Mesothelial cell of epicardium (in vitro differentiated cells): Measurements from ENCODE around the gene RAP1GAP2. TPM values are rescaled to one million over a fixed set of nuclear protein-coding genes. Genes with fewer than 3 reads are reported as not detected.

Experiments
- DNase-seq, 2 experiments: peaks; one replicate each; pipeline ENCODE4 v3.0.0; 2021; ENCODE audit warnings: low spot score in 2 of 2; ENCODE audit not compliant: unreplicated experiment in 2 of 2
- H3K27ac Mint-ChIP-seq: 2 replicates; pipeline ENCODE4 v1.8.0; 2021; ENCODE audit warnings: mixed read lengths
- H3K27me3 Mint-ChIP-seq: 2 replicates; pipeline ENCODE4 v1.8.0; 2021; ENCODE audit warnings: low read depth, mixed read lengths
- H3K36me3 Mint-ChIP-seq: 2 replicates; pipeline ENCODE4 v1.8.0; 2021; ENCODE audit warnings: mixed read lengths
- H3K4me1 Mint-ChIP-seq: 2 replicates; pipeline ENCODE4 v1.8.0; 2021; ENCODE audit warnings: mixed read lengths
- H3K4me3 Mint-ChIP-seq: 2 replicates; pipeline ENCODE4 v1.8.0; 2021; ENCODE audit warnings: mild to moderate bottlenecking, moderate library complexity, mixed read lengths
- H3K9me3 Mint-ChIP-seq: 2 replicates; pipeline ENCODE4 v1.8.0; 2021; ENCODE audit warnings: mixed read lengths
- total RNA-seq: library from RNA; stranded (reverse); gene quantifications from 3 replicates; pipeline ENCODE4 v1.2.1, GENCODE V29; 2021
- TF ChIP-seq, protein P1 (sequence below): fragments of 200-600 bp; sonication (generic); IDR thresholded peaks from one replicate; pipeline ENCODE4 v1.5.0; 2021; ENCODE audit warnings: antibody characterized with exemption; ENCODE audit not compliant: unreplicated experiment

The RAP1GAP2 gene
- total RNA-seq, 1 donor from 2014 or later: 7.1 TPM

DNA sequence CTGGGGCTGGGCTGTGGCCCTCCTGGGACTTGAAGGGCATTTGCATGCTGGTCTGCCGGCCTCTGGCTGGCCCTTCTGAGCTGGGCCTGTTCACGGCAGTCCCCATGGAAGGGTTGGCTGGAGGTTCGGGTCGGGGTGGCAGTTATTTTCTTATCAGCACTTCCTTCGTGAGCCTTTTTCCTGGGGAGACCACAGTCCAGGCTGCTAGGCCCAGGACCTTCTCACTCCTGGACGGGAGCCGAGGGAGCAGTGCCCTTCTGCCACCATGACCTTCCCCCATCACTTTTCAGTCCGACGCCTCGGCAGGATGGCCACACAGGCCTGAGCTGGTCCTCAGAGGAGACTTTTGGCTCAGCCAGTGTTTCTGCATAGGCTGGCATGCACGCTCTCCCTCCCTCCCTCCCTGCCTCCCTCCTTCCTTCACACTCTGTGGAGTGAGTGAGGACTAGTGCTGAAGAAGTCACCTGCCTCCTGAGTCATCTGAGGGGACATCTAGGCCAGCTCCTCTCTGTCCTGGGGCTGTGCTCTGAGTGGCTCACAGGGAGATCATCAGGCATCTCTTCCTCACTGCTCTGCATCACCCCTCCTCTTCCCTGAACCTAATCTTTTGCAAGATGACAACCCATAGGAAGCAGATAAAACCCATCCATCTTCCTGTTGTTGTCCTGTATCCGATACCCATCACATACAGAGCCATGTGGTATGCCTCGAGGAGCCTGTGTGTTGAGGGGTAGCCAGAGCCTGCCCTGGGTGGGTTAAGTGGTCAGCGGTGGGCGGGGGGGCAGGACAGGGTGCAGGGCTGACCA is 109.7 kb downstream of the RAP1GAP2 start:
- no peaks in the 10 kb centered on the region for H3K36me3 Mint-ChIP-seq
- no peak overlapping the region for H3K27ac Mint-ChIP-seq
- no peaks in the 10 kb centered on the region for H3K27me3 Mint-ChIP-seq
- H3K9me3 Mint-ChIP-seq: peaks cover 4% of the 10 kb centered on the region
- no peak overlapping the region for H3K4me3 Mint-ChIP-seq
- TF ChIP-seq, protein P1, sequence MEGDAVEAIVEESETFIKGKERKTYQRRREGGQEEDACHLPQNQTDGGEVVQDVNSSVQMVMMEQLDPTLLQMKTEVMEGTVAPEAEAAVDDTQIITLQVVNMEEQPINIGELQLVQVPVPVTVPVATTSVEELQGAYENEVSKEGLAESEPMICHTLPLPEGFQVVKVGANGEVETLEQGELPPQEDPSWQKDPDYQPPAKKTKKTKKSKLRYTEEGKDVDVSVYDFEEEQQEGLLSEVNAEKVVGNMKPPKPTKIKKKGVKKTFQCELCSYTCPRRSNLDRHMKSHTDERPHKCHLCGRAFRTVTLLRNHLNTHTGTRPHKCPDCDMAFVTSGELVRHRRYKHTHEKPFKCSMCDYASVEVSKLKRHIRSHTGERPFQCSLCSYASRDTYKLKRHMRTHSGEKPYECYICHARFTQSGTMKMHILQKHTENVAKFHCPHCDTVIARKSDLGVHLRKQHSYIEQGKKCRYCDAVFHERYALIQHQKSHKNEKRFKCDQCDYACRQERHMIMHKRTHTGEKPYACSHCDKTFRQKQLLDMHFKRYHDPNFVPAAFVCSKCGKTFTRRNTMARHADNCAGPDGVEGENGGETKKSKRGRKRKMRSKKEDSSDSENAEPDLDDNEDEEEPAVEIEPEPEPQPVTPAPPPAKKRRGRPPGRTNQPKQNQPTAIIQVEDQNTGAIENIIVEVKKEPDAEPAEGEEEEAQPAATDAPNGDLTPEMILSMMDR: no peak
- peaks cover 21% of the 10 kb centered on the region for H3K4me1 Mint-ChIP-seq
- no peak for DNase-seq

DNA sequence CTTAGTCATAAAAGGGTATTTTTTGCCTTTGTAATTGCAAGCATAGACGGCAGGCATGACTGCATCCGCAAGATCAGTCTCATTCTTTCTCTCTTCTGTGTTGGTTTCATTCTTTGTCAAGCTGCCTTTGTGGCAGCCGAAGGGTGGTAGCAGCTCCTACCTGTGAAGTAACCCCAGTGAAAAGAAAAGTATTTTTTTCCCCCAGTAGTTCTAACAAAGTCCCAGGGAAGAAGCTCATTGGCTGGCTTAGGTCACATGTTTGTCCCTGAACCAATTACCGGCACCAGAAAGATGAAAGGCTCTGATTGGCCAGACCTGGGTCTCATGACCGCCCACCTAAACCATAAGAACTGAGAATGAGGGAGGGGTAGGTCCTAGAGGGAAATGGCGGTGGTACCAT is 110.7 kb downstream of the RAP1GAP2 start:
- no peak for DNase-seq
- Mint-ChIP-seq H3K9me3 (peaks cover 4% of the 10 kb centered on the region), H3K27ac (no peak overlapping the region), H3K36me3 (no peaks in the 10 kb centered on the region), H3K4me3 (no peak overlapping the region), H3K27me3 (no peaks in the 10 kb centered on the region), H3K4me1 (peaks cover 21% of the 10 kb centered on the region)
- TF ChIP-seq, protein P1: no peak

DNA sequence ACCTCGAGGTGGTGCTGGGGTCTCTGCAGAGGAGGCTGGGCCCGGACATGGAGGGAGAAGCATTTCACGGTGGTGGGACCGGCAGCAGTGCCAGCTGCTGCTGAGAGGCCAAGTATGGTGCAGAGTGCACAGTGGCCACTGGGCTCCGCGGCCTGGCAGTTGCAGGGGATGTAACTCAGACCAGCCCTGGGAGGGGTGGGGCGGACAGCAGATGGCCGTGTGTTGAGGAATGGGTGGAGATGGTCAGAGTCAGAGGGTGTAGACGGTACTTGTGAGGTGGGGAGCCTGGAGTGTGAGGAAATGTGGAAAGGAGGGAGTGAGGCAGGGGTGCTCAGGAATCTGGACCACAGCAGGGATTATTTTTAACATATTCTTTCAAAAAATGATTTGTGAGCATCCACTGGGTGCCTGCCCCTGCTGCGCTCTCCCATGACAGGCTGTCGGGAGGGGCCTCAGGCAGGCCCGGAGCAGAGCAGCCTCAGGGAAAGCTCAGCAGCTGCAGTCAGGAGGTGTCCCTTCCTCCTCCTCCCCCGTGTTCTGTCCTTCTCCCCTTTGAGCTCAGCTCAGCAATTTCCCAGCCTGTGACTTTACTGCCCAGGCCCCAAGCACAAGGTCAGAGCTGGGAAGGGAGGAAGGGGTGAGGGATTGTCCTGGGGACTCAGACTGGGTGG is 113.1 kb downstream of the RAP1GAP2 start:
- H3K27me3 Mint-ChIP-seq: no peaks in the 10 kb centered on the region
- peaks cover 21% of the 10 kb centered on the region for H3K4me1 Mint-ChIP-seq
- H3K9me3 Mint-ChIP-seq: peaks cover 4% of the 10 kb centered on the region
- TF ChIP-seq, protein P1: no peak
- no peak overlapping the region for H3K4me3 Mint-ChIP-seq
- no peak overlapping the region for H3K27ac Mint-ChIP-seq
- no peaks in the 10 kb centered on the region for H3K36me3 Mint-ChIP-seq
- DNase-seq: no peak

DNA sequence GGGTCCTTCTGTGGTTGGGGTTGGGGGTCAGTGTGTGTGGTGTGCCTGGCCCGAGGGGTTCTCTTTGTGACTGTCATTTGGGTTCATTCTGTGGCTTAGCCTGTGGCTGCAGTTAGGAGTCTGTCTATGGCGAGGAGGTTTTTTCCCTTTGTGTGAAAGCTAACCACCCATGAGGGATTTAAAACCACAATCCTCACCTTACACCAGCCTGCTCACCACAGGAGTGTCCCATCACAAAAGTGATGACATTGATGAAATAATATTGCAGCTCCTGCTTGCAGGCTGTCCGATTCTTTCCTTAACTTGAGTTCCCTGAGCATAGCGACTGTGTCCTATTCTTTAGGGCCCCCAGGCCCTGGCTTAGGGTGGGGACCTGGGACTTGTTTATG is 113.6 kb downstream of the RAP1GAP2 start:
- no peak overlapping the region for H3K4me3 Mint-ChIP-seq
- H3K27ac Mint-ChIP-seq: no peak overlapping the region
- TF ChIP-seq, protein P1: no peak
- H3K36me3 Mint-ChIP-seq: no peaks in the 10 kb centered on the region
- DNase-seq: no peak
- H3K9me3 Mint-ChIP-seq: peaks cover 4% of the 10 kb centered on the region
- H3K4me1 Mint-ChIP-seq: peaks cover 21% of the 10 kb centered on the region
- H3K27me3 Mint-ChIP-seq: no peaks in the 10 kb centered on the region

DNA sequence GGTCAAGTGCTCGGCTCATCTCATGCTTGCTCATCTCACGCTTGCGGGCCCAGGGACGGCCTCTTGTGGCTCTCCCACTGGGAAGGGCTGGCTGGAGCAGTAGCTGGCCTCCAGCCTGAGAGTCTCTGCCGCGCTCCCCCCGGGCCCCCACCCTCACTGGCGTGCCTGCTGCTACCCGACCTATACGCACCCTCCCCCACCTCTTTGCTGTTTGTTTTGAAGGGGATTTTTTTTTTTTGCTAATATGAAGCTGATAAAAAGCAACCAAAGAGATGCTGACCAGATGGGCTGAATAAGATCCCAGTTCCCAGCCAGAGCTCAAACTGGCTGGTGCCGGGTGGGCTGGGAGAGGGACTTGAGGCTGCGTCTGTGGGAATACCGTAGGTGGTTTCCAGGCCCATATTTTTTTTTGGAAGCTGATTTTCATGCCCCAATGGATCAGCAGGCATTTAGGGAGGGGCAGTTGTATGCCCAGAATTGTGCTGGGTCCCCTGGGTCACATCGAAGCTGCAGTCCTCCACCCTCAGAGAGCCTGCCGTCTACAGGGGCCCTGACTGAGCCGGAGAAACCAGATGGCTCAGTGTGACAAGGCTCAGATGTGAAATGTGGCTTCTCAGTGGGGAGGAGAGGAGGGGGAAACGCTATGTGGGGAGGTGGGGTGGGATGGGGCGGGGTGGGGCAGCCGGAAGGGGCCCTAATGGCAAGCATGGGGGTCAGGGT is 115.0 kb downstream of the RAP1GAP2 start:
- Mint-ChIP-seq H3K4me1 (peaks cover 13% of the 10 kb centered on the region), H3K27ac (no peak overlapping the region), H3K36me3 (no peaks in the 10 kb centered on the region), H3K27me3 (no peaks in the 10 kb centered on the region), H3K4me3 (no peak overlapping the region), H3K9me3 (peaks cover 4% of the 10 kb centered on the region)
- TF ChIP-seq, protein P1: no peak
- no peak for DNase-seq
